Calu3 (cell line): Measurements from ENCODE around the gene PGM1. TPM values are rescaled to one million over a fixed set of nuclear protein-coding genes. Genes with fewer than 3 reads are reported as not detected.
A peak's percentile ranks its signal among the peaks of the same experiment; 100 is the strongest.

ENCODE experiments used
- BruUV-seq: library from RNA; stranded (reverse); fragments of 400-500 nt; replicated peaks from 2 replicates; lab custom pipeline; 2021; lab: Mats Ljungman, UMichigan
- CTCF ChIA-PET: fragments of 300-600 bp; sonication (Branson Sonifier 250); formaldehyde crosslinking; loops from one replicate; lab custom pipeline; 2022; ENCODE audit warnings: antibody characterized with exemption; lab: Charles Lee
- DNase-seq: peaks from one replicate; pipeline ENCODE4 v3.0.0; 2022
- H3K27ac Mint-ChIP-seq: one replicate; pipeline ENCODE4 v1.8.0; 2022; ENCODE audit warnings: mixed read lengths; ENCODE audit not compliant: unreplicated experiment
- H3K27me3 Mint-ChIP-seq: one replicate; pipeline ENCODE4 v1.8.0; 2022; ENCODE audit warnings: mixed read lengths; ENCODE audit not compliant: unreplicated experiment
- H3K36me3 Mint-ChIP-seq: one replicate; pipeline ENCODE4 v1.8.0; 2022; ENCODE audit warnings: mild to moderate bottlenecking, moderate library complexity, mixed read lengths; ENCODE audit not compliant: insufficient read depth, unreplicated experiment
- H3K4me1 Mint-ChIP-seq: one replicate; pipeline ENCODE4 v1.8.0; 2022; ENCODE audit warnings: mild to moderate bottlenecking, low read depth, mixed read lengths; ENCODE audit not compliant: unreplicated experiment
- H3K4me3 Mint-ChIP-seq: one replicate; pipeline ENCODE4 v1.8.0; 2022; ENCODE audit warnings: mild to moderate bottlenecking, low read depth, moderate library complexity, mixed read lengths; ENCODE audit not compliant: unreplicated experiment
- H3K9me3 Mint-ChIP-seq: one replicate; pipeline ENCODE4 v1.8.0; 2022; ENCODE audit warnings: low read depth, mixed read lengths; ENCODE audit not compliant: unreplicated experiment
- intact Hi-C: fragments of 100-400 bp; cut with micrococcal nuclease; formaldehyde crosslinking; loops from one replicate; pipeline ENCODE4 v1.10.0; 2022; ENCODE audit not compliant: unreplicated experiment
- total RNA-seq: library from RNA; stranded (reverse); gene quantifications from 2 replicates; pipeline ENCODE4 v1.2.3, GENCODE V29; 2022
- TF ChIP-seq, protein P1 (sequence below): fragments of 200-600 bp; IDR thresholded peaks from one replicate; pipeline ENCODE4 v1.8.0; 2022; ENCODE audit warnings: antibody characterized with exemption; ENCODE audit not compliant: unreplicated experiment

Gene PGM1
- total RNA-seq, 1 experiment from 2014 or later = 52.9 TPM

DNA sequence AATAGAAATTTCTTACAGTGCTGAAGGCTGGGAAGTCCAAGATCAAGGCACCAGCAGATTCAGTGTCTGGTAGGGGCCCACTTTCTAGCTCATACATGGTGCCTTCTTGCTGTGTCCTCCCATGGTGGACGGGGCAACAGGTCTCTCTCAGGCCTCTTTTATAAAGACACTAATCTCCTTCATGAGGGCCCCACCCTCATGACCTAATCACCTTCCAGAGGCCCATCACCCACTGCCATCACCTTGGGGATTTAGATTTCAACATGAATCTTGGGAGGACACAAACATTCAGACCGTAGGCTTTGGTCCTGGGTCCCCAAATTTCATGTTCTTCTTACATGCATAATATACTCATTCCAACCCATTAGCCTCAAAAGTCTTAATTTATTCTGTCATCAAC, 71.5 kb downstream of the PGM1 start:
- Mint-ChIP-seq H3K4me1 (peaks cover 53% of the 10 kb centered on the region), H3K27ac (peak overlapping the region; percentile 99), H3K9me3 (peaks cover 6% of the 10 kb centered on the region), H3K4me3 (no peak overlapping the region), H3K36me3 (peaks cover 28% of the 10 kb centered on the region), H3K27me3 (no peaks in the 10 kb centered on the region)
- DNase-seq = no peak
- TF ChIP-seq, protein P1, sequence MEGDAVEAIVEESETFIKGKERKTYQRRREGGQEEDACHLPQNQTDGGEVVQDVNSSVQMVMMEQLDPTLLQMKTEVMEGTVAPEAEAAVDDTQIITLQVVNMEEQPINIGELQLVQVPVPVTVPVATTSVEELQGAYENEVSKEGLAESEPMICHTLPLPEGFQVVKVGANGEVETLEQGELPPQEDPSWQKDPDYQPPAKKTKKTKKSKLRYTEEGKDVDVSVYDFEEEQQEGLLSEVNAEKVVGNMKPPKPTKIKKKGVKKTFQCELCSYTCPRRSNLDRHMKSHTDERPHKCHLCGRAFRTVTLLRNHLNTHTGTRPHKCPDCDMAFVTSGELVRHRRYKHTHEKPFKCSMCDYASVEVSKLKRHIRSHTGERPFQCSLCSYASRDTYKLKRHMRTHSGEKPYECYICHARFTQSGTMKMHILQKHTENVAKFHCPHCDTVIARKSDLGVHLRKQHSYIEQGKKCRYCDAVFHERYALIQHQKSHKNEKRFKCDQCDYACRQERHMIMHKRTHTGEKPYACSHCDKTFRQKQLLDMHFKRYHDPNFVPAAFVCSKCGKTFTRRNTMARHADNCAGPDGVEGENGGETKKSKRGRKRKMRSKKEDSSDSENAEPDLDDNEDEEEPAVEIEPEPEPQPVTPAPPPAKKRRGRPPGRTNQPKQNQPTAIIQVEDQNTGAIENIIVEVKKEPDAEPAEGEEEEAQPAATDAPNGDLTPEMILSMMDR = no peak
- CTCF ChIA-PET = interaction anchor here (1.2 kb wide), 1 partner anchor 10 kb away, joined by 3 read pairs; no protein-coding TSS in a partner anchor
- no TSS peak for BruUV-seq
- intact Hi-C loops = no loop called here

DNA sequence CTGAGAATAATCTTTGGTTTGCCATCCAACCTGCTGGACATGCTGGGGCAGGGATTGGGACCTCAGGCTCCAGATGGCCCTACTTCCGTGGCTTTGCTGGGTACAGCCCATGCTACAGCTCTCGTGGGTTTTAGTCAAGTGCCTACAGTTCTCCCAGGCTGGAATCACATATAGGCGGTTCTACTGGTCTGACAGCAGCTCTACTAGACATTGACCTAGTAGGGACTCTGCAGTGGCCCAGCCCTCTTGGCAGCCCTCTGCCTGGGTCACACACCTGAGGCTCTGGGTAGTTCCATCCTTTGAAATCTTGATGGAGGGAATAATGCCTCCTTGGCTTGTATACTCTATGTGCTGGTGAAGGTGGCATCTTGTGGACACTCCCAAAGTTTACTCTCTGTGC, 72.2 kb downstream of the PGM1 start:
- TF ChIP-seq, protein P1 = no peak
- CTCF ChIA-PET = no interaction called here
- H3K9me3 Mint-ChIP-seq = peaks cover 6% of the 10 kb centered on the region
- peaks cover 60% of the 10 kb centered on the region for H3K4me1 Mint-ChIP-seq
- peaks cover 28% of the 10 kb centered on the region for H3K36me3 Mint-ChIP-seq
- H3K27me3 Mint-ChIP-seq = no peaks in the 10 kb centered on the region
- no TSS peak for BruUV-seq
- peak overlapping the region; percentile 76 for H3K27ac Mint-ChIP-seq
- DNase-seq = no peak
- H3K4me3 Mint-ChIP-seq = no peak overlapping the region
- intact Hi-C loops = no loop called here

DNA sequence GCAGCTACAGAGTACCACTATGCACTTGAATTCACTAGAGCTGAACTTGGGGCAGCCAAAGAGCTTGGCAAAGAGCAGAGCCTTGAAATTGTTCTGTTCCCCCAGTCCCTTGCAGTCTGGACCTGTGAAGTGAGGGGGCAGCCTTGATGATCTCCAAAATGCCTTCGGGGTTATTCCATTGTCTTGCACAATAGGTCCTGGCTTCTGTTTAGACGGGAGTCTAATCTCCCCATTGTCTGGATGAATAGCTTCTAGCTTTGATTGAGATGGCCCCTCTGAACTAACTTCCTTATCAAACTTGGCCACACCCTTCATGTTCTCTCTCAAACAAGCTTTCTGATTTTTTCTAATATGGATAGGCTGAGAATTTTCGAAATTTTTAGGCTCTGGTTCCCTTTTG, 72.6 kb downstream of the PGM1 start:
- peaks cover 6% of the 10 kb centered on the region for H3K9me3 Mint-ChIP-seq
- intact Hi-C loops = no loop called here
- CTCF ChIA-PET = no interaction called here
- peaks cover 61% of the 10 kb centered on the region for H3K4me1 Mint-ChIP-seq
- no peak for DNase-seq
- TF ChIP-seq, protein P1 = no peak
- H3K36me3 Mint-ChIP-seq = peaks cover 28% of the 10 kb centered on the region
- no peak overlapping the region for H3K4me3 Mint-ChIP-seq
- H3K27me3 Mint-ChIP-seq = no peaks in the 10 kb centered on the region
- H3K27ac Mint-ChIP-seq = peak overlapping the region; percentile 76
- BruUV-seq = no TSS peak

DNA sequence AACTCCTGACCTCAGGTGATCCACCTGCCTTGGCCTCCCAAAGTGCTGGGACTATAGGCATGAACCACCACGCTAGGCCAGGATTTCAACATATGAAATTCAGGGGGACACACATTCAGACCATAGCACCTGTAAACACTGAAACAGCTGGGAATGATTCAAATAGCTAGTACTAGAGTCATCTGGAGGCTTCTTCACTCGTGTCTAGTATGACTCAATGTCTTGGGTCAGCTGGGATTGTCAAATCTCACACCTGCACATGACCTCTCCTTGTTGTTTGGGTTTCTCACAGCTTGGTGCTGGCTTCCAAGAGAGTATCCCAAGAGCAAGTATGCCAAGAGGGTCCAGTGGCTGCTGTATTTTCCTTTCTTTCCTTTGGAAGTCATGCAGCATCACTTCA, 75.1 kb downstream of the PGM1 start:
- Mint-ChIP-seq H3K27ac (no peak overlapping the region), H3K36me3 (peaks cover 7% of the 10 kb centered on the region), H3K4me3 (no peak overlapping the region), H3K4me1 (peaks cover 43% of the 10 kb centered on the region), H3K9me3 (peaks cover 6% of the 10 kb centered on the region), H3K27me3 (no peaks in the 10 kb centered on the region)
- BruUV-seq = no TSS peak
- CTCF ChIA-PET = no interaction called here
- intact Hi-C loops = no loop called here
- TF ChIP-seq, protein P1 = no peak
- no peak for DNase-seq
